ENCODE data around the gene CBR3. TPM values are rescaled to one million over a fixed set of nuclear protein-coding genes. Genes with fewer than 3 reads are reported as not detected.

The CBR3 gene
- total and polyA plus RNA-seq, 11 donors = 1.4 to 5.5 (median 2.9) TPM

GRCh38 chr21:36093512-36093911, 41.4 kb upstream of the CBR3 start:
- TF ChIP-seq CTCF (IDR thresholded peaks at IDR 0.05) (no peak), POLR2A (IDR thresholded peaks at IDR 0.05) (no peak)
- H3K36me3 ChIP-seq = no peaks in the 10 kb centered on the region
- H3K27me3 ChIP-seq = no peaks in the 10 kb centered on the region
- H3K4me3 ChIP-seq = no peak overlapping the region
- DNase-seq = no peak
- intact Hi-C loops (cut with DNase I) = no loop called here
- ATAC-seq = no peak
- no peaks in the 10 kb centered on the region for H3K4me1 ChIP-seq
- H3K9me3 ChIP-seq = peaks cover 0 to 17% (median 0%) of the 10 kb centered on the region in 12 donors
- WGBS, 4 donors = 92 to 95% (median 95%) methylated on average over 1 of the region's 1 CpG
- no peak overlapping the region for H3K27ac ChIP-seq

GRCh38 chr21:36096398-36097290, 38.2 kb upstream of the CBR3 start:
- H3K27me3 ChIP-seq = peaks cover 0 to 27% (median 3%) of the 10 kb centered on the region in 9 donors
- TF ChIP-seq POLR2A (IDR thresholded peaks at IDR 0.05) (no peak), CTCF (IDR thresholded peaks at IDR 0.05) (no peak)
- H3K4me1 ChIP-seq = no peaks in the 10 kb centered on the region
- no peak for ATAC-seq
- no peaks in the 10 kb centered on the region for H3K36me3 ChIP-seq
- 45 to 67% (median 60%) methylated on average over 1 of the region's 1 CpG for WGBS, 4 donors
- peaks cover 0 to 17% (median 0%) of the 10 kb centered on the region in 12 donors for H3K9me3 ChIP-seq
- no peak overlapping the region for H3K27ac ChIP-seq
- intact Hi-C loops (cut with DNase I) = no loop called here
- H3K4me3 ChIP-seq = no peak overlapping the region
- DNase-seq = no peak

GRCh38 chr21:36097427-36098181, 37.3 kb upstream of the CBR3 start:
- H3K4me3 ChIP-seq = no peak overlapping the region
- intact Hi-C loops (cut with DNase I) = no loop called here
- DNase-seq (no peak), ATAC-seq (peak in 1 of 4 donors; percentile 54)
- no peak for TF ChIP-seq CTCF (IDR thresholded peaks at IDR 0.05)
- TF ChIP-seq POLR2A (IDR thresholded peaks at IDR 0.05) = no peak
- WGBS, 4 donors = 72 to 83% (median 73%) methylated on average over 8 of the region's 8 CpGs
- no peak overlapping the region for H3K27ac ChIP-seq
- peaks cover 0 to 37% (median 3%) of the 10 kb centered on the region in 9 donors for H3K27me3 ChIP-seq
- no peaks in the 10 kb centered on the region for H3K4me1 ChIP-seq
- H3K36me3 ChIP-seq = no peaks in the 10 kb centered on the region
- peaks cover 0 to 17% (median 0%) of the 10 kb centered on the region in 12 donors for H3K9me3 ChIP-seq

- ATAC-seq = no peak
- 72 to 80% (median 75%) methylated on average over 2 of the region's 2 CpGs for WGBS, 4 donors
- Histone ChIP-seq H3K27ac (no peak overlapping the region), H3K9me3 (peaks cover 0 to 12% (median 0%) of the 10 kb centered on the region in 12 donors), H3K36me3 (no peaks in the 10 kb centered on the region), H3K4me3 (no peak overlapping the region), H3K27me3 (peaks cover 0 to 42% (median 3%) of the 10 kb centered on the region in 9 donors), H3K4me1 (no peaks in the 10 kb centered on the region)
- intact Hi-C loops (cut with DNase I) = no loop called here
- TF ChIP-seq POLR2A (IDR thresholded peaks at IDR 0.05) (no peak), CTCF (IDR thresholded peaks at IDR 0.05) (no peak)
- DNase-seq = no peak
Measured at GRCh38 chr21:36098182-36098532, 36.7 kb upstream of the CBR3 start.
